Coronary artery (tissue), 2 donors: ENCODE measurements around the gene ZBTB24.

Experiments
- DNase-seq: peaks from one replicate; pipeline ENCODE4 v3.0.0-alpha.2; 2017; ENCODE audit warnings: low spot score
- H3K27ac ChIP-seq, 2 donors: fragments of 200-600 bp; sonication (generic); one replicate each; pipeline ENCODE4 v1.5.1; 2016 to 2019
- H3K4me3 ChIP-seq: fragments of 200-600 bp; sonication (generic); 2 replicates; pipeline ENCODE4 v1.5.1; 2016; ENCODE audit warnings: mild to moderate bottlenecking, moderate library complexity
- TF ChIP-seq, protein P1 (sequence below): fragments of 200-600 bp; sonication (generic); IDR thresholded peaks from one replicate; pipeline ENCODE4 v1.5.1; 2019; ENCODE audit warnings: antibody characterized with exemption

Gene ZBTB24

GRCh38 chr6:109516929-109517328 lies 33.9 kb upstream of the ZBTB24 start:
- Histone ChIP-seq H3K4me3 (no peak overlapping the region), H3K27ac (no peak overlapping the region)
- DNase-seq, result no peak
- TF ChIP-seq, protein P1, sequence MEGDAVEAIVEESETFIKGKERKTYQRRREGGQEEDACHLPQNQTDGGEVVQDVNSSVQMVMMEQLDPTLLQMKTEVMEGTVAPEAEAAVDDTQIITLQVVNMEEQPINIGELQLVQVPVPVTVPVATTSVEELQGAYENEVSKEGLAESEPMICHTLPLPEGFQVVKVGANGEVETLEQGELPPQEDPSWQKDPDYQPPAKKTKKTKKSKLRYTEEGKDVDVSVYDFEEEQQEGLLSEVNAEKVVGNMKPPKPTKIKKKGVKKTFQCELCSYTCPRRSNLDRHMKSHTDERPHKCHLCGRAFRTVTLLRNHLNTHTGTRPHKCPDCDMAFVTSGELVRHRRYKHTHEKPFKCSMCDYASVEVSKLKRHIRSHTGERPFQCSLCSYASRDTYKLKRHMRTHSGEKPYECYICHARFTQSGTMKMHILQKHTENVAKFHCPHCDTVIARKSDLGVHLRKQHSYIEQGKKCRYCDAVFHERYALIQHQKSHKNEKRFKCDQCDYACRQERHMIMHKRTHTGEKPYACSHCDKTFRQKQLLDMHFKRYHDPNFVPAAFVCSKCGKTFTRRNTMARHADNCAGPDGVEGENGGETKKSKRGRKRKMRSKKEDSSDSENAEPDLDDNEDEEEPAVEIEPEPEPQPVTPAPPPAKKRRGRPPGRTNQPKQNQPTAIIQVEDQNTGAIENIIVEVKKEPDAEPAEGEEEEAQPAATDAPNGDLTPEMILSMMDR, result no peak

DNA sequence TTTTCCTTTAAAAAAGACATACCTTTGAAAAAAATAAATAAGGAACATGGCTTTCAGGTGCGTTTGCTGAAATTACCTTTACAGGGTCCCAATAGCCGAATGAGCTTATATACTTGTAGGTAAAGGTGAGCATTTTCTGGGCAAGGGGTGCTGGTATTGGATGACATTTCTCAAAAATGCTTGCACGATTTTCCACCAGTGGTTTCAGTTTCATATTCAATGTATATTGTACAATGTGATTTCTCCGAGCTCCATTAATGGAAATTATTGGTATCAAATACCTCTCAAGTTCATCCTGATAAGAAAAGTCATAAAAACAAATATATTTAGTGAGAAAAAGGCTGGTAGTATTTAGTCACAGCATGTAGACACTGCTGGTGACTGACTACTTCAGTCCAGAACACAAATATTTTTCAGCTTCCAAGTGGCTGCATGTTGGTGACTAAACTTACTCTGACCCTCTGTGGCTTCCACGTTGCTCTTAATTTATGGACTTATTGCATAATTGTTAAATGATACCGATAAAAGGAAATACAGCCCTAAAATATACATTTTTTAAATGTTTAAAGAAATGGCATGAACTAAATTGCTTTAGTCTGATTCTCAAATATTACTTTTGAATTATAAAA lies 32.9 kb upstream of the ZBTB24 start:
- Histone ChIP-seq H3K4me3 (no peak overlapping the region), H3K27ac (no peak overlapping the region)
- DNase-seq, result no peak
- TF ChIP-seq, protein P1, result no peak

- no peak for DNase-seq
- no peak overlapping the region for H3K4me3 ChIP-seq
- TF ChIP-seq, protein P1, result no peak
- H3K27ac ChIP-seq, result no peak overlapping the region
Observed at GRCh38 chr6:109514946-109515345, 31.9 kb upstream of the ZBTB24 start.

DNA sequence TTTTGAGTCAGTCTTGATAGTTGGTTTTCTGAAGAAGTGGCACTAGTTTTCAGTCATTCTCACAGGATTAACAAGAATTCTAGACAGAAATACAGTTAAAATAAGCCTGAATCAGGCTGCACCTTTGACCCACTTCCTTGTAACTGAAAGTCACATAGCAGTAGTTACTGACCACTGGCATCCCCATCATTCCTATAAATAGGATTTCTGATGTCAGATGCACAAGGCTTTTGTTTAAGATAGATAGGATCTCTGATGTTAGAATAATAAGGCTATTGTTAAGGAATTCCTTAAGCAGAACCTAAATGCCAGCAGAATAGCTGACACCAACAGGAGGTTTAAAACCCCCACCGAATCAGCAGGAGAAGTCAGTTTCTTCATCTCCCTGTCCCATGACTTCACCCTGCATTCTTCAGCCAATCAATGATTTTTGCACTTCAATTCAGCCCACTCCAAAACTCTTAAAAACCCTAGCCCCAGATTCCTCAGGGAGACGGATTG lies 30.6 kb upstream of the ZBTB24 start:
- no peak for DNase-seq
- TF ChIP-seq, protein P1, result no peak
- no peak overlapping the region for H3K4me3 ChIP-seq
- no peak overlapping the region for H3K27ac ChIP-seq

GRCh38 chr6:109512271-109512817 lies 29.3 kb upstream of the ZBTB24 start:
- no peak overlapping the region for H3K4me3 ChIP-seq
- no peak for DNase-seq
- TF ChIP-seq, protein P1, result no peak
- no peak overlapping the region for H3K27ac ChIP-seq

DNA sequence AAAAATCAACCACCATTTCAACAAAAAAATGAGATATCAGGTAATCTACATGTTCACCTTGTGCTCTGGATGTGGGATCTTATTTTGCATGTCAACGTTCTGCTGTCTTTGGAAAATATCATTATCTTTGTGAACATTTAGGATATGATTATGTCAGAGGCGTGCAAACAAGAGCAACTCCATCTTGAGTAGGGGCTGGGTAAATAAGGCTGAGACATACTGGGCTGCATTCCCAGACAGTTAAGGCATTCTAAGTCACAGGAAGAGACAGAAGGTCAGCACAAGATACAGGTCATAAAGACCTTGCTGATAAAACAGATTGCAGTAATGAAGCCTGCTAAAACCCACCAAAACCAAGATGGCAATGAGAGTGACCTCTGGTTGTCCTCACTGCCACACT lies 28.8 kb upstream of the ZBTB24 start:
- H3K4me3 ChIP-seq, result no peak overlapping the region
- no peak for DNase-seq
- TF ChIP-seq, protein P1, result no peak
- H3K27ac ChIP-seq, result no peak overlapping the region

GRCh38 chr6:109510358-109510757 lies 27.3 kb upstream of the ZBTB24 start:
- TF ChIP-seq, protein P1, result no peak

More at GRCh38 chr6:109510358-109510757, 27.3 kb upstream of the ZBTB24 start:
- Histone ChIP-seq H3K27ac (no peak overlapping the region), H3K4me3 (no peak overlapping the region)
- DNase-seq, result no peak
